ENCODE results near the gene ECHS1.

DNA sequence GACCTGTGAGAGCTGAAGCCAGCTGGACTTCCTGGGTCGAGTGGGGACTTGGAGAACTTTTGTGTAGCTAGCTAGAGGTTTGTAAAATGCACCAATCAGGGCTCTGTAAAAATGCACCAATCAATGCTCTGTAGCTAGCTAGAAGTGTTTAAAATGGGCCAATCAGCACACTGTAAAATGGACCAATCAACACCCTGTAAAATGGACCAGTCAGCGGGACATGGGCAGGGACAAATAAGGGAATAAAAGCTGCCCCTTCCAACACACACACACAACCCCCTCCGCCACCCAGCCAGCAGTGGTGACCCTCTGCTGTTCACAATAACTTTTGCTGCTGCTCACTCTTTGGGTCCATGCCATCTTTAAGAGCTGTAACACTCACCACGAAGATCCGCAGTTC, 57.3 kb downstream of the ECHS1 start:
- TF ChIP-seq, protein P1, sequence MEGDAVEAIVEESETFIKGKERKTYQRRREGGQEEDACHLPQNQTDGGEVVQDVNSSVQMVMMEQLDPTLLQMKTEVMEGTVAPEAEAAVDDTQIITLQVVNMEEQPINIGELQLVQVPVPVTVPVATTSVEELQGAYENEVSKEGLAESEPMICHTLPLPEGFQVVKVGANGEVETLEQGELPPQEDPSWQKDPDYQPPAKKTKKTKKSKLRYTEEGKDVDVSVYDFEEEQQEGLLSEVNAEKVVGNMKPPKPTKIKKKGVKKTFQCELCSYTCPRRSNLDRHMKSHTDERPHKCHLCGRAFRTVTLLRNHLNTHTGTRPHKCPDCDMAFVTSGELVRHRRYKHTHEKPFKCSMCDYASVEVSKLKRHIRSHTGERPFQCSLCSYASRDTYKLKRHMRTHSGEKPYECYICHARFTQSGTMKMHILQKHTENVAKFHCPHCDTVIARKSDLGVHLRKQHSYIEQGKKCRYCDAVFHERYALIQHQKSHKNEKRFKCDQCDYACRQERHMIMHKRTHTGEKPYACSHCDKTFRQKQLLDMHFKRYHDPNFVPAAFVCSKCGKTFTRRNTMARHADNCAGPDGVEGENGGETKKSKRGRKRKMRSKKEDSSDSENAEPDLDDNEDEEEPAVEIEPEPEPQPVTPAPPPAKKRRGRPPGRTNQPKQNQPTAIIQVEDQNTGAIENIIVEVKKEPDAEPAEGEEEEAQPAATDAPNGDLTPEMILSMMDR (conservative IDR thresholded peaks at IDR 0.05; ENCODE audit: low read depth in 2 of 2), result no peak
- TF ChIP-seq REST (IDR thresholded peaks at IDR 0.05; ENCODE audit: unreplicated experiment) (no peak), POLR2AphosphoS5 (IDR thresholded peaks at IDR 0.05; ENCODE audit: low read depth) (no peak), ZNF114 (CRISPR knock-in tag; IDR thresholded peaks at IDR 0.05) (no peak), ZNF462 (CRISPR knock-in tag; IDR thresholded peaks at IDR 0.05) (no peak)

Data from GM23338 (cell line).